Measurements from ENCODE around the gene CCBE1. TPM values are rescaled to one million over a fixed set of nuclear protein-coding genes. Genes with fewer than 3 reads are reported as not detected.

CCBE1 gene
- total and polyA plus RNA-seq, 10 donors, result 0.06 to 0.93 (median 0.23) TPM

DNA sequence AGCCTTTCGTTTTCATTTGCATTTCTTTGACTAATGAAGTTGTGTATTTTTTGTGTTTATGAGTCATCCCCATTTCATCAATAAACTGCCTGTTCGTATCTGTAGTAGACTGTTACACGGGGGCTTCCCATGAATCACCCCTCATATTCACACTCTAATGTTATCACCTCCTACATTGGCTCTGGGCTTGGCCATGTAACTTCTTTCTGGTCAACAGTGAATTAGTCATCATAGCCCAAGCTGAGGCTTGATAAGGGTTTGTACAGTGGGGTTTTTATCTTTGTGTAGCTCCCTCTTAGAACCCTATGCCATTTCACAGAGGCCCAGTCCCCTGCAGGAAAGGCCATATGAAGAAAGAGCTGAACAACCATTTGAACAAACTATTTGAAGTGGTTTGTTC lies 151.0 kb downstream of the CCBE1 start:
- 71 to 85% (median 79%) methylated on average over 3 of the region's 3 CpGs for WGBS, 5 donors
- H3K27me3 ChIP-seq (replicated peaks in 1 of 7), result peaks cover 0 to 8% (median 0%) of the 10 kb centered on the region in 7 donors
- H3K9me3 ChIP-seq, result peaks cover 0 to 7% (median 0%) of the 10 kb centered on the region in 8 donors
- DNase-seq, result no peak
- intact Hi-C loops (cut with DNase I; ENCODE audit: low total_unique reads), result no loop called here
- no peaks in the 10 kb centered on the region for H3K4me1 ChIP-seq
- no peaks in the 10 kb centered on the region for H3K36me3 ChIP-seq
- H3K27ac ChIP-seq, result no peak overlapping the region
- TF ChIP-seq, protein P1, sequence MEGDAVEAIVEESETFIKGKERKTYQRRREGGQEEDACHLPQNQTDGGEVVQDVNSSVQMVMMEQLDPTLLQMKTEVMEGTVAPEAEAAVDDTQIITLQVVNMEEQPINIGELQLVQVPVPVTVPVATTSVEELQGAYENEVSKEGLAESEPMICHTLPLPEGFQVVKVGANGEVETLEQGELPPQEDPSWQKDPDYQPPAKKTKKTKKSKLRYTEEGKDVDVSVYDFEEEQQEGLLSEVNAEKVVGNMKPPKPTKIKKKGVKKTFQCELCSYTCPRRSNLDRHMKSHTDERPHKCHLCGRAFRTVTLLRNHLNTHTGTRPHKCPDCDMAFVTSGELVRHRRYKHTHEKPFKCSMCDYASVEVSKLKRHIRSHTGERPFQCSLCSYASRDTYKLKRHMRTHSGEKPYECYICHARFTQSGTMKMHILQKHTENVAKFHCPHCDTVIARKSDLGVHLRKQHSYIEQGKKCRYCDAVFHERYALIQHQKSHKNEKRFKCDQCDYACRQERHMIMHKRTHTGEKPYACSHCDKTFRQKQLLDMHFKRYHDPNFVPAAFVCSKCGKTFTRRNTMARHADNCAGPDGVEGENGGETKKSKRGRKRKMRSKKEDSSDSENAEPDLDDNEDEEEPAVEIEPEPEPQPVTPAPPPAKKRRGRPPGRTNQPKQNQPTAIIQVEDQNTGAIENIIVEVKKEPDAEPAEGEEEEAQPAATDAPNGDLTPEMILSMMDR (IDR thresholded peaks at IDR 0.05 in 8 of 11, conservative IDR thresholded peaks at IDR 0.05 in 3 of 11), result no peak
- TF ChIP-seq POLR2A (IDR thresholded peaks at IDR 0.05), result no peak
- TF ChIP-seq POLR2AphosphoS5 (IDR thresholded peaks at IDR 0.05), result no peak
- H3K4me3 ChIP-seq, result no peak overlapping the region

DNA sequence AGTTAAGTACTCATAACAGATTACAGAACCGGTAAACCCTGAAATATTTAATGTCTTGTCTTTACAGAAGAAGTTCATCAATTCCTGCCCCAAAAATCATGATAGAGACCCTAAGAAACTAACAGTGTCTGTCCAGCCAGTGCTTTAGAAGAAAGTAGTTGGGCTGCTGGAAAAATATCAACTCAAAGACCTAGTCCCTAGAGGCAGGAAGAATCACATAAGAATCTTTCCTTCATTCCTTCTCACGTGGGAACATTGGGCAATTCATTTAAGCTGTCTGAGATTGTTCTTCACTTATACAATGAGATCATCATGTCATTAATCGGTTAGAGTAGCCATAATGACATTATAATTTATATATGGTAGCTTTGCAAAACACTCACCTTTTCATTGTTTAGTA lies 156.4 kb downstream of the CCBE1 start:
- no peaks in the 10 kb centered on the region for H3K36me3 ChIP-seq
- H3K4me1 ChIP-seq, result no peaks in the 10 kb centered on the region
- H3K9me3 ChIP-seq, result peaks cover 0 to 3% (median 0%) of the 10 kb centered on the region in 8 donors
- WGBS, 5 donors, result 58 to 68% (median 64%) methylated on average over 3 of the region's 3 CpGs
- no peak overlapping the region for H3K27ac ChIP-seq
- no peak for DNase-seq
- H3K27me3 ChIP-seq (replicated peaks in 1 of 7), result peaks cover 0 to 12% (median 0%) of the 10 kb centered on the region in 7 donors
- no peak overlapping the region for H3K4me3 ChIP-seq
- TF ChIP-seq POLR2A (IDR thresholded peaks at IDR 0.05) (no peak), POLR2AphosphoS5 (IDR thresholded peaks at IDR 0.05) (no peak)
- TF ChIP-seq, protein P1 (IDR thresholded peaks at IDR 0.05 in 8 of 11, conservative IDR thresholded peaks at IDR 0.05 in 3 of 11), result no peak
- intact Hi-C loops (cut with DNase I; ENCODE audit: low total_unique reads), result no loop called here

- Histone ChIP-seq H3K4me1 (no peaks in the 10 kb centered on the region), H3K9me3 (no peaks in the 10 kb centered on the region), H3K27me3 (replicated peaks in 1 of 7) (peaks cover 0 to 12% (median 0%) of the 10 kb centered on the region in 7 donors), H3K36me3 (no peaks in the 10 kb centered on the region), H3K27ac (no peak overlapping the region), H3K4me3 (no peak overlapping the region)
- no peak for DNase-seq
- intact Hi-C loops (cut with DNase I; ENCODE audit: low total_unique reads), result no loop called here
- TF ChIP-seq, protein P1 (IDR thresholded peaks at IDR 0.05 in 8 of 11, conservative IDR thresholded peaks at IDR 0.05 in 3 of 11), result no peak
- TF ChIP-seq POLR2A (IDR thresholded peaks at IDR 0.05), result no peak
- no peak for TF ChIP-seq POLR2AphosphoS5 (IDR thresholded peaks at IDR 0.05)
These were observed 156.9 kb downstream of the CCBE1 start for GRCh38 chr18:59540346-59540745.

GRCh38 chr18:59539108-59539507 lies 158.1 kb downstream of the CCBE1 start:
- Histone ChIP-seq H3K36me3 (no peaks in the 10 kb centered on the region), H3K27ac (no peak overlapping the region), H3K4me1 (no peaks in the 10 kb centered on the region), H3K9me3 (no peaks in the 10 kb centered on the region), H3K4me3 (no peak overlapping the region), H3K27me3 (replicated peaks in 1 of 7) (peaks cover 0 to 17% (median 0%) of the 10 kb centered on the region in 7 donors)
- WGBS, 5 donors, result 62 to 77% (median 72%) methylated on average over 4 of the region's 4 CpGs
- no peak for DNase-seq
- intact Hi-C loops (cut with DNase I; ENCODE audit: low total_unique reads), result no loop called here
- TF ChIP-seq POLR2AphosphoS5 (IDR thresholded peaks at IDR 0.05) (no peak), POLR2A (IDR thresholded peaks at IDR 0.05) (no peak)
- TF ChIP-seq, protein P1 (IDR thresholded peaks at IDR 0.05 in 8 of 11, conservative IDR thresholded peaks at IDR 0.05 in 3 of 11), result no peak
